Measurements from ENCODE around the gene CT45A1. TPM values are rescaled to one million over a fixed set of nuclear protein-coding genes. Genes with fewer than 3 reads are reported as not detected.

The CT45A1 gene
- total RNA-seq = not detected in 2 replicates

GRCh38 chrX:135713183-135713689 lies at the start of gene CT45A1:
TSS of gene CT45A1 (plus strand) at chrX:135713639. CDS start at chrX:135718941, 5,302 bp downstream.

GRCh38 chrX:135768091-135768490 lies 54.7 kb downstream of the CT45A1 start, which contains the start of gene CT45A3:
TSS of gene CT45A3 (minus strand) at chrX:135768191. CDS start at chrX:135764444, 3,747 bp downstream.

Small RNA genes within 50 kb of the gene (small RNA-seq; reads per million reads assigned to genes)
- gene AC240442.1 = not detected

Other genes starting within 250 kb of the CT45A1 start
- gene INTS6L, start 193.0 kb upstream of the CT45A1 start, total RNA-seq = 8.7 and 9.7 TPM in 2 replicates
- gene CT45A3, start 54.6 kb downstream of the CT45A1 start, total RNA-seq = not detected in 2 replicates
- not detected in 2 replicates for gene CT45A5, start 71.9 kb downstream of the CT45A1 start, total RNA-seq
- gene CT45A6, start 89.1 kb downstream of the CT45A1 start, total RNA-seq = not detected in 2 replicates
- not detected in 2 replicates for gene CT45A2, start 106.4 kb downstream of the CT45A1 start, total RNA-seq
- gene CT45A7, start 123.6 kb downstream of the CT45A1 start, total RNA-seq = not detected in 2 replicates
- not detected in 2 replicates for gene CT45A8, start 140.9 kb downstream of the CT45A1 start, total RNA-seq
- not detected in 2 replicates for gene CT45A9, start 158.2 kb downstream of the CT45A1 start, total RNA-seq
- not detected in 2 replicates for gene CT45A10, start 179.8 kb downstream of the CT45A1 start, total RNA-seq
- gene SAGE1, start 180.1 kb downstream of the CT45A1 start, total RNA-seq = not detected in 2 replicates